GM18907 (cell line): ENCODE results near the gene DENND4B.

Experiments
- ATAC-seq: cut with Tn5 transposase; IDR thresholded peaks from one replicate; pipeline ENCODE4 v1.9.1; 2021; ENCODE audit warnings: mild to moderate bottlenecking, moderate library complexity; ENCODE audit not compliant: unreplicated experiment

Gene DENND4B

GRCh38 chr1:153973071-153973470 lies 26.6 kb upstream of the DENND4B start:
- no peak for ATAC-seq

DNA sequence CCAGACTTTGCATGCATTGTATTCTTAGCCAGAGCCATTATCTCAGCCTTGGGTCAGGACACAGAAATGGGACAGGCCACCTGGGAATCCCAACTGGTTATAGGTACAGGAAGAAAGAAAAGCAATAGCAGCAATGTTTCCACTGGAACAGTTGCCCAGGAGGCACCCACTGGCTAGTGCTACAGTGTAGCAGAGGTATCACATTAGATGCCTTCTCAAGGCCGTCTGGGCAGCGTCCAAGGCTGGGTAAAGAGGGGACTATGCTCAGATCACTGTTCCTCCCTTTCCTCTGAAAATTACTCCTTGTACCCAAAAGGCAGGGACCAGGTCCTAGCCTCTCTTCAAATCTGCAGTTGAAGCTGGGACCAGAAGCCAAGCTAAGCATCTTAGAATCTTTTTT lies 23.8 kb upstream of the DENND4B start:
- no peak for ATAC-seq

- no peak for ATAC-seq
Measured at GRCh38 chr1:153968972-153969371, 22.5 kb upstream of the DENND4B start.

GRCh38 chr1:153968408-153968807 lies 21.9 kb upstream of the DENND4B start:
- ATAC-seq: no peak

GRCh38 chr1:153968000-153968363 lies 21.5 kb upstream of the DENND4B start:
- ATAC-seq: no peak

DNA sequence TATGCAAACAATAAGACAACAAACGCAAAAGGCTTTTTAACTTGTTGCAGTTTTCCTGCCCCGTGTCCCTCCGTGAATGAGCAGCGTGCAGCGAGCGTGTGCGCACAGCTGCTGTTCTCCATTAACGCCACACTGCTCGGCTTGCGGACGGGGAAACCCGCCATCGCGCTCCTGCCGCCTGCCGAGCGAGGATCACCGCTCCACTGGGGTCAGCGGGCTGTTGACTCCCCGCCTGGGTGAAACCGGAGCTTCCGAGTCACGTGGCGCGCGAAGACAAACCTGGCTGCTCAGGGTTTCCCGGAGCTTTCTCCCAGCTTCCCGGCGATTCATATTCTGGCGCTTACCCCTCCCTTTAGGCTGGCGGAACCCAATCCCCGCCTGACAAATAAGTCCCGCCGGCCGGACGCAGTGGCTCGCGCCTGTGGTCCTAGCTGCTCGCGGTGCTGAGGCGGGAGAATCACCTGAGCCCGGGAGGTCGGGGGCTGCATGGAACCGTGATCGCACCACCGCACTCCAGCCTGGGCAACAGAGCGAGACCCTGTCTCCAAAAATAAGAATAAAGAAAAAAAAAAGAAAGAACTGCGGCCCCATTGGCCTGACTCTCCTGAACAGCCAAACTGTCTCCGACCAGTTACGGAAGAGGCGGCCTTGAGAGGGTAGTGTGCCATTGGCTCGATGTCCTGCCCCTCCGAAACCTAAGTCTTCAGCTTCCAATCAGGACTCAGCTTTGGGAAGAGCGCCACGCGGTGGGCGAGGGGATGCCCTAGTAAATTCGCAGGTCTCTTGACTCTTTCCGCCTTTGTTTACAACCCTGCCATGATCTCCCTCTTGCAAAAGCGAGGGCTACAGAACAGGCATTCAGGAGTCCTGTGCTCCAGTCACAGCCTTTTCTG lies 20.8 kb upstream of the DENND4B start, which contains the start of gene CREB3L4:
CREB3L4 (plus strand) TSS at position 796 of the 893 bp plus-strand sequence. CDS start 624 bp downstream, outside the sequence.
- ATAC-seq: peak; percentile 73

DNA sequence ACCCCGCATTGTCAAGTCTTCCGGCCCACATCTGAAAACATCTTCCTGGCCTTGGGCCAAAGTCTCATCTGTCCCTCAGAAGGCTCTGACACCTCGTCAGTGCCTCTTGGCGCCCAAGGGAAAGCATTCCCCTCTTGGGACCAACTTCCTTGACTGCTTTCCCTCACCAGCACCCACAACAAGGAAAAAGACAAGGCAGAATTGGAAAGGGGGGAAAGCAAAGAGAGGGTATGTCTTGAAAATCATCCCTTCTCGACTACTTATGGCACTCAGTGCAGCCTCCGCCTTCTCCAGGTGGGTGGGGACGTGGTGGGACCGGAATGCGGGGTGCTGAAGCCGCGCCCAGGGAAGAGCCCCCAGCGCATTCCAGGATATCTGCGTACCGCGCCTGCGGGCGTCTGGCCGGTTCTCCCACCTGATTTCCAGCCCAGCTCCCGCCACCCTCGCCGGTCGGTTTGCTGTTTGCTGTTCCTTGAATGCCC lies 17.4 kb upstream of the DENND4B start:
- peak; percentile 2 for ATAC-seq

DNA sequence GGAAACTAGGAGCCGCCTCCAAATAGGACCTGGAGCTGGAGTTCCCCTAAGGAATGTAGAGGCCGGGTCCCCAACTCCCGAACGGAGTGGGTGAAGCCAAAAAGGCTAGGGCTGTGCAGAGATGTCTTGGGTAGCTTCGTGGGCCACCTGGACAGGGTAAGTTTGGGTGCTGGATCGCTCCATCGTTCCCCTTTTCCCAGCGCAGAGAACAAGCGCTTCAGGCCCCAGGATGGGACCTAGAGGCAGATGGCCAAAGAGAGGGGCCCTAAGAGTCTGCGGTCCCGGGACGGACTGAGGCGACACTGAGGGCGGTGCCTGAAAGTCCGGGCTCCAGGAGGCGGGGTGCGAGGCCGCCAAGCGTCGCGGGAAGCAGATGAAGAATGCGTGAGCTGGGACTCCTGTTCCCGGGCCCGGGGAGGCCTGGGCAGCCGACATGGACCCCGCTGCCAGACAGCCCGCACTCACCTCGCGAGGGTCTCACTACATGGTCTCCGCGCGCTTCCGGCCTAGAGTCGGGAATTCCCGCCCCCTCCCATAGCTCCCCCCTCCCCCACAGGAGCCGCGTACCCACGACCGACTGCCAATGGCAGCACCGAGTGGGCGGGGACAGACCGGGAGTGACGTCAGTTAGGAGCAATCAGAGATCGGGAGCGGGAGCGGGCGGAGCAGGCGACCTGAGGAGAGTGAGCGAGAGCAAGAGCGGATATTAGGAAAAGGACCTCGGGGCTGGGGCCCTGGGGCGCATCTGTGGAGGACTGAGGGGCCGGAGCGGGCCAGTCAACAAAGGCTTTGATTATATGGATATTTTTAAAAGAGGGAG lies 16.7 kb upstream of the DENND4B start, which contains the start of gene SLC39A1:
SLC39A1 (minus strand) TSS at position 508 of the 820 bp plus-strand sequence. CDS start 822 bp downstream, outside the sequence.
- ATAC-seq: peak; percentile 41

DNA sequence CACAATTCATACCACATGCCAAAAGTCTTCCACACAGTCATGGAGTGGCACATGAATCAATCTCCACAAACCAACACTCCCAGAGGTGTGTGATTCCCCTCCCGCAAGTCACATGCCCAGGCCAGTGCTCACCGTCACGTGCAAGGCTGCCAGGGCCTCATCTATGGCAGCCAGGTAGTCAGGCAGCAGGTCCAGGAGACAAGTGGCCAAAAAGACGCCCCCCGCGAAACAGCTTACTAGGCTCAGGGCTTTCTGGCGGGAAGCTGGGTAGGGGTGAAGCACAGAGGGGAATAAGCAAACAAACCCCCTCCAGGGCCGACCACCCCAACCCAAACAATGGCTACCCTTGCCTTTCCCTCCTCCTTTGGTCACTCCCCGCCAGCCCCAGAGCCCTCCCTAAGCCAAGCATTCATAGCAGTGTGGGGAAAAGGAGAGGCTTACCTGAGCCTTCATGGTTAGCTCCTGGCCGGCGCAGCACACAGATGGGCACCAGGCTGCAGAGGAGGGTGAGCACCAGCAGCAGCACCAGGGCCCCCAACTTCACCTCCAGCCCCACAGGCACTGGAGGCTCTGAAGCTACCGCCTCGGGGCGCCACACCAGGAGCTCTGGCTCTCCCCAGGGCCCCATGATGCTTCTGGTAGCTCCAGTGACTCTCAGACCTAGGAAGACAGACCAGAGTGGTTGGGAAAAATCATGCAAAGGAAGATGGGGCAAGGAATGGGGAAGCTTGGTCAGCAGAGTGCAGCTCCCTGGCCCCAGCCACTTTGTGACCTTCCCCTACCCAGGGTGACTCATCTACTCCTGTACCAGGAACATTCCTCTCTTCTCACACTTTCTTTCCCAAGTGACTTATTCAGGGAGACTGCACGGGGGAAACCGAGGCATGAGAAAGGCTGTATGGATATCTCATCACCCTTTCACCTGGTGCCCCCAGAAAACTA lies 15.8 kb upstream of the DENND4B start:
- no peak for ATAC-seq

DNA sequence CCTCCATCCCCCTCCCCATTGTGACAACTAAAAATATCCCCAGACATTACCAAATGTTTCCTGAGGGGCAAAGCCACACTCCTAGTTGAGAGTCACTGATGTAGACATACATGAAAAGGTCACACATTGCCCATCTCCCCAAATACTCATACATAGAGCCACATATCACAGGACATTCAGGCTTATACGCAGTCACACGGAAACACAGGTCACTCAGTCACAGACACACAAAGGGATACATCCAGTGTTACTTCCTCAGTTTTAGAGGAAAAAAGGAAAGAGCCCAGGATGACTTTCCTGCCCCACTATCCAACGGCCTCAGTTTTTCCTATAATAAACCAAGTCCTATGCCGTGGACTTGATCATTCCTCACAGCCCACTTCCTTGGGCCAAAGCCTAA lies 14.9 kb upstream of the DENND4B start:
- no peak for ATAC-seq

DNA sequence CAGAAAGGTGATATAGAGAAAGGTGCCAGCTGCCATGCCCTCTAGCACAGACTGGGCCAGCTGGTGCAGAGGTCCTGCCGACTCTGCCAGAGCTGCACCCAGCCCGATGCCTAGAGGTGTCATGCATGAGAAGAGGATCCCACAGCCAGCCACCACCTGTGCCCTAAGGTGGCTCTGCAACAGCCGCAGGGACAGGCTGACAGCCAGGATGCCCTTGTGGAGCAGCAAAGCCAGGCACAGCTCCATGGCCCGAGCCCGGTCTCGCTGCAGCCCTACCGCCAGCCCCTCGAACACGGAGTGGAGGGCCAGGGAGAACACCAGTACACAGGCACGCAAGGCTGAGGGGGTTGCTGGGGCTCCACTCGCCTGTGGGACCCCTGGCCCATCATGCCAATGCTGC lies 13.7 kb upstream of the DENND4B start:
- no peak for ATAC-seq

DNA sequence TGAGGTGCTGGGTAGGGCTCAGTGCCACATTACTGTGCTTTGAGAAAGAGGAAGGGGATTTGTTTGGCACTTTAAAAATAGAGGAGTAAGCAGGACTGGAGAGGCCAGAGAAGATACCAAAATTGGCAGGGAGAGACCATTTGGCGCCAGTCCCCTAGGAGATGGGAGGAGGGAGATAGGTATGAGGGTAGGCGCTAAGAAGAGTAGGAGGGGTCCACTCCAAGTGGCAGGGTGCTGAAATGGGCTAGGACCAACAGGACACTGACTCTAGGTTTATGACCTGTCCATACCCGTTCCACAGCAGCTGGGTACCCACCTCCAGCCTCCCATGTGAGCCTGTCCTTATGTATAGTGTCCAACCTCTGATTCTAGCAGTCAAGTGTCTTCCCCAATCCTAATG lies 12.9 kb upstream of the DENND4B start:
- no peak for ATAC-seq

DNA sequence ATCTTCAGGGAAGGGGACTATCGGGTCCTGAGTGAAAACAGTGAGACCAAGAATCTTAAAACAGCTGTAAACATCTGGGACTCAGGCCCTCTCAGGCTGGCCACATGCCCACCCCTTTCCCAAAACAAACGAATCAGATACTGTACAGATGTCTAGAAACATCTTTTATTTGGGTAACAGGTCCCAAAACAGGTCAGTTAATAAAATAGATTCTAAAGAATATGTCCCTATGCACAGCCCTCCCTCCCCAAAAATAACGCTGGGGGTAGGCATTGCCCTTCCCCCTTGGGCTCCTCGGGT lies 12.4 kb upstream of the DENND4B start:
- peak; percentile 3 for ATAC-seq

DNA sequence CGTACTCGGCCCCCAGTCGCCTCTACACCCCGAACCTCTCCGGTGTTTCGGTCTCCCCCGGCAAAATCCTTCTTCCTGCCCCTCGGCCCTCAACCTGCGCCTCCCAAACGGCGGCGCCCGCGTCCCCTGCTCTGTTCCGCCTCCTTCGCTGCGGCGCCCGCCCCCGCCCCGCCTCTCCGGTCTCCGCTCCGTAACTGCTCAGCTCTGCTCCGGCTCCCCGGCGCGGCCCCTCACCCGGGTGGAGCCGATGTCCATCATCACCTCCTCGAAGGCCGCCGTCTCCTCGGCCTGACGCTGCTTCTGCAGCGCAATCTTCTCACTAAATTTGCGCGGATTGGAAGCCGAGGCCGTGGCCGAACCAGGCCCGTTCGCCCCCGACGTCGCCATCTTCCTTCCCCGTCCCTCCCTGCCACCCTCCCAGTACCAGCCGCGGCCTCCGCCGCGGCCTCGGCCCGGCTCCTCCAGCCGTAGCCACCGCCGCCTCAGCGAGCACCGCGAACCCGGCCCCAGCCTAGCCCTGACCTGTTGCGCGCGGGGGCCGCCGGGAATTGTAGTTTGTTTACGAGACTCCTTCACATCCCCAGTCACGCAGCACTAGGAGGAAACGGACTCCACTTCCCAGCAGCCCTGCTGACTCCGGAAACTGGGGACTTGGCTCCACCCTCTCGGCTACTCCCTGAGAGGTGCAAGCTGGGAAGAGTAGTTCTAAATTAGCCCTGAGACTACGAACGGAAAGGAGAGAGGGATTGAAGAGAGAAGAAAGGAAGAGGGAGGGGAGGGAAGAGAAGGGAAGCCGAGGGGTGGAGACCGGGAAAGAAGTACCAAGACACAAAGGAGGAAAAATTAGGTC lies 11.8 kb upstream of the DENND4B start, which contains the start of gene CRTC2:
CRTC2 (minus strand) TSS at position 502 of the 850 bp plus-strand sequence; CDS start at position 387, 115 bp downstream.
- peak; percentile 81 for ATAC-seq

GRCh38 chr1:153957744-153958110 lies 11.2 kb upstream of the DENND4B start:
- peak; percentile 12 for ATAC-seq

GRCh38 chr1:153956997-153957715 lies 10.6 kb upstream of the DENND4B start:
- ATAC-seq: no peak

DNA sequence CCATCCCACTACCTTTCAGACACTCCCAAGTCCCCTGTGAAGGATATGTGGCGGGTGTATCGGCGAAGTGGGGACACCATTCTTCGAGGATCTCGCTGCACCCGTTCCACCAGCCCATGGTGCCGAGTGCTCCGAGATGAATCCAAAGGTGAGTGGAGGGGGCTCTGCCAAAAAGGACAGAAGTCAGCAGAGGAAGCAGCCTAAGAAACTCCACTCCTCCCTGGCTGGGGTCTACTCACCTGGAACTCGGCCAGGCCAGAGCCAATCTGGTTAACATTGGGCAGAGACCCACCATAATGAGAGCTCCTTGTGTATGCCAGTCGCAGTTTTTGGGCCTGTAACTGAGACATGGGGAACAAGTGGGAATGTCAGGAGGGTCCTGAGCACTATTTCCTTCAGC lies 8.3 kb upstream of the DENND4B start:
- ATAC-seq: no peak

- ATAC-seq: no peak
Measured at GRCh38 chr1:153953859-153954365, 7.4 kb upstream of the DENND4B start.

GRCh38 chr1:153951801-153952200 lies 5.3 kb upstream of the DENND4B start:
- ATAC-seq: no peak
